GM18517 (cell line): ENCODE results near the gene TRAPPC4.
"Not testable (repeated sequence)": the region's sequence is repeated elsewhere in the genome, so short reads cannot be mapped to it uniquely, and the experiment has no call there.

Experiments
- ATAC-seq: cut with Tn5 transposase; IDR thresholded peaks from one replicate; pipeline ENCODE4 v1.9.1; 2021; ENCODE audit warnings: mild to moderate bottlenecking, moderate library complexity; ENCODE audit not compliant: unreplicated experiment

The TRAPPC4 gene

DNA sequence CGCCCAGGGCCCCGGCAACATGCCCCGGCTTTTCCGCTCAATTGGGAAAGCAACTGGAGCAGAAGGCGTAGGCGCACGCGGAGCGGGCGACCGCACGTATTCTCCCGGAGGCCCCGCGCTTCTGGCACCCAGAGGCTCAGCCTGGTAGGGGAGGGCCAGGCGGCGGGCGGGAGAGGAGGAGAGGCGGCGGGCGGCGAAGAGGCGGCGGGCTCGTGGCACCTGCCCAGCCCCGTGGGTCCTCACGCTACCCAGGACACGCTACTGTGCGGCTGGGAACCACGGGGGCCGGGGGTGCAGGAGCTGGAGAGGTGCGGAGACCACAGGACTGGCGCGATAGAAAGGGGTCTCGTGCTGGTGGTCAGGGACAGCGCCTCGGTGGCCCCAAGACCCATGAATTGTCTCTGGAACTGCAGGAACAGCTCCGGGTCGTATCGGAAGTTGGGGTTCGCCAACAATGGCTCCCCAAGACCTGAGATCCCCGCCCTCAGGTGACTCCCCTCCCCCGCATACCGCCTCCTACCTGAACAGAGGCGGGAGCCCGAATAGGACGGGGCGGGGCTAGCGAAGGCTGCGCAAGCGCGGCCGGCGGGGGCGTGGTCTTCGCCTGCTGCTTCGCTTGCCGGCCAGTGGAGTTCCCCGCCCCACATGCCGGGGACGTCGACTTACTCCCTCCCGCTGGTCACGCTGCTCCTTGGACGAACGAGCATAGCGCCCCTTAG lies 11.9 kb downstream of the TRAPPC4 start, which contains the start of gene SLC37A4:
Gene SLC37A4, minus strand, starts transcription at position 549 of the 719 bp plus-strand sequence.
- ATAC-seq, result peak; percentile 84

DNA sequence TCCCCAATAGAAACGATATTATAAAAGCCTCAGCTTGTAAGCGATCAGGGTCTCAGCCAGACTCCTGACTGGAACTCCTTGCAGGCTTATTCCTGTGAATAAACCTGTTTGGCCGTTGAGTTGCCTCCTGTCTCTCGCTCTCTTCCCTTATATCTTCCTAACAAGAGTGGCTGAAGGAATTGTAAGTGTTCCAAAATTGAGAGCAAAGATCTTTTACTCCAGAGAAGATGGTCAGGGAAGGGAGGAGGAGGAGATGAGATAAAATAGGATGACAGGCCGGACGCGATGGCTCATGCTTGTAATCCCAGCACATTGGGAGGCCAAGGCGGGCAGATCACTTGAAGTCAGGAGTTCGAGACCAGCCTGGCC lies 13.3 kb downstream of the TRAPPC4 start:
- no peak for ATAC-seq

DNA sequence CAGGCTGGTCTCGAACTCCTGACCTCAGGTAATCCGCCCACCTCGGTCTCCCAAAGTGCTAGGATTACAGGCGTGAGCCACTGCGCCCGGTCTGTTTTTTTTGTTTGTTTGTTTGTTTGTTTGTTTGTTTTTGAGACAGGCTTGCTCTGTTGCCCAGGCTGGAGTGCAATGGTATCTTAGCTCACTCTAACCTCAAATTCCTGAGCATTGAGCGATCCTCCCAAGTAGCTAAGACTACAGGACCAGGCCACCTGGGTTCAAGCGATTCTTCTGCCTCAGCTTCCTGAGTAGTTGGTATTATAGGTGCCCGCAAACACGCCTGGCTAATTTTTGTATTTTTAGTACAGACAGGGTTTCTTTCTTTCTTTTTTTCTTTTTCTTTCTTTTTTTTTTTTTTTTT lies 14.9 kb downstream of the TRAPPC4 start:
- not testable (repeated sequence) for ATAC-seq

DNA sequence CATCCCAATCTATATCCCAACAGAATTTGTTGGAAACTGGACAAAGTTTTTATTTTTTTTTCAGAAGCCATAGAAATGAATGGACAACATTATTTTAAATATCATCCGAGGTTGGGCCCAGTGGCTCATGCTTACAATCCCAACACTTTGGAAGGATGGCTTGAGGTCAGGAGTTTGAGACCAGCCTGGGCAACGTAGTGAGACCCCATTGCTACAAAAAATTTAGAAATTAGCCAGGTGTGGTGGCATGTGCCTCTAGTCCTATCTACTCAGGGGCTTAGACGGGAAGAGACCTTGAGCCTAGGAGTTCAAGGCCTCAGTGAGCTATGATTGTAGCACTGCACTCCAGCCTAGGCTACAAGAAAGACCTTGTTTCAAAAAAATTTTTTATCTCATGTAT lies 16.2 kb downstream of the TRAPPC4 start:
- ATAC-seq, result no peak

DNA sequence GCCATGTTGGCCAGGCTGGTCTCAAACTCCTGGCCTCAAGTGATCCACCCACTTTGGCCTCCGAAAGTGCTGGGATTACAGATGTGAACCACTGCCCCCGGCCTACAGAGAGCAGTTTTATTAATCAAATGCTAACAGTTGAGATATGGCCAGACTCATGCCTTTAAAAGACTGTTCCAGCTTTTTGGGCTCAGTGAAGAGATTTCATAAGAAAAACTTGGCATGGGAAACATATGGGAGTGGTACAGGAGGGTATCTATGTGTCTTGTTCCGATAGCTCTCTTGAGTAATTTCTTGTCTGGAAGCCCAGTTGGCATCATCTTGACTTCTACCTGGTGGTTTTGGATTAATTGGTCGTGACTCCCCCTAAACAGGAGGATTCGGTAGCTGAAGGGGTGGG lies 20.3 kb downstream of the TRAPPC4 start:
- ATAC-seq, result no peak

DNA sequence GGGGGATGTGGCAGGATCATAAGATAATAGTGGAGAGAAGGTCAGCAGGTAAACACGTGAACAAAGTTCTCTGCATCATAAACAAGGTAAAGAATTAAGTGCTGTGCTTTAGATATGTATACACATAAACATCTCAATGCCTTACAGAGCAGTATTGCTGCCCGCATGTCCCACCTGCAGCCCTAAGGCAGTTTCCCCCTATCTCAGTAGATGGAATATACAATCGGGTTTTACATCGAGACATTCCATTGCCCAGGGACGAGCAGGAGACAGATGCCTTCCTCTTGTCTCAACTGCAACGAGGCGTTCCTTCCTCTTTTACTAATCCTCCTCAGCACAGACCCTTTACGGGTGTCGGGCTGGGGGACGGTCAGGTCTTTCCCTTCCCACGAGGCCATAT lies 20.9 kb downstream of the TRAPPC4 start:
- not testable (repeated sequence) for ATAC-seq

DNA sequence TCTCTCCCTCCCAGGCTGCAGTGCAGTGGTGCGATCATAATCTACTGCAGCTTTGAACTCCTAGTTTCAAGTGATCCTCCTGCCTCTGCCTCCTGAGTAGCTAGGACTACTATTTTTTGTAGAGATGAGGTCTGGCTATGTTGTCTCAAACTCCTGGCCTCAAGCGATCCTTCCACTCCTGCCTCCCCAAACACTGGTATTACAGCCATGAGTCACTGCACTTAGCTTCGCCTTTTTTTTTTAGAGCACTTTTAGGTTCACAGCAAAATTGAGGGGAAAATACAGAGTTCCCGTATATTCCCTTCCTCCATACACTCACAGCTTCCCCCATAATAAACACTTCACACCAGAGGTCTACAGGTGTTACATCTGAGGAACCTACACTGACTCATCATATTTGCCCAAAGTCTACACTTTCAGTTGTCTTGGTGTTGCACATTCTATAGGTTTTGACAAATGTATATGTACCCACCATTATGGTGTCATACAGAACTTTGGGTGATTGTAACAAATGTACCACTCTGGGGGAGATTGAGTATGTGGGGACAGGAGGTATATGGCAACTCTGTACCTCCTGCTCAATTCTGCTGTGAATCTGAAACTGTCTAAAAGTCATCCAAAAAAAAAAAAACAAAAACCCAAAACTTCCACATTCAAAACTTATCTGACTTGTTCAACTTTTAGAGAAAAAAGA lies 23.4 kb downstream of the TRAPPC4 start:
- ATAC-seq, result no peak

DNA sequence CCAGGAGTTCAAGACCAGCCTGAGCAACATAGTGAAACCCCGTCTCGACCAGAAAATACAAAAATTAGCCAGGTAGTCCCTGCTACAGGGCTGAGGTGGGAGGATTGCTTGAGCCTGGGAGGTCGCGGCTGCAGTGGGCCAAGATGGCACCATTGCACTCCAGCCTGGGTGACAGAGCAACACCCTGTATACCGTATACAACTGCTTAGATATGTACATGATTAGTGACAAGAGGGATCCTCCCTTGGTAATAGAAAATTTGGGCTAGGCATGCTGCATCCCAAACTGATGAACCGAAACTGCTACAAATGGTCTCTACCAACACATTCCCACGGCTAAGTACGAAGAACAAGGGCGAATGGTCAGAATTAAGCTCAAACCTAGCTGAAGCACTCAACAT lies 24.4 kb downstream of the TRAPPC4 start:
- no peak for ATAC-seq

DNA sequence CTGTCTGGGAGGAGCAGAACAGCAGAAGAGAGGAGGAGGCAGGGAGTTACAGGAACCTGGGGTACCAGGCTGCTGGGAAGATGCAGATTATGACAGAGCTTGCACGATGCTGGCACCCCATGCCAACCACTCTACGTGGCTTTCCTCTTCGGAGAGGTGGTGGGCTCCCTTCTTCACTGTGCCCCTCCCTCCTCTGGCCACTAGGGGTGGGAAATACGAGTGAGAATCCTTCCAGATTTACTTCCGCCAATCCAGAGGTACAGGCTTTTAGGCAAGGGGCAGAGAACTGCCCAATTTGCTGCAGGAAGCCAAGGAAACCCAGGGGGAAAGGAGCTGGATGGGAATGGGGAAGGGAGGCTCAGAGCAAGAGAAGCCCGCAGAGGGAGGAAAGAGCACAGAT lies 26.1 kb downstream of the TRAPPC4 start:
- ATAC-seq, result no peak

DNA sequence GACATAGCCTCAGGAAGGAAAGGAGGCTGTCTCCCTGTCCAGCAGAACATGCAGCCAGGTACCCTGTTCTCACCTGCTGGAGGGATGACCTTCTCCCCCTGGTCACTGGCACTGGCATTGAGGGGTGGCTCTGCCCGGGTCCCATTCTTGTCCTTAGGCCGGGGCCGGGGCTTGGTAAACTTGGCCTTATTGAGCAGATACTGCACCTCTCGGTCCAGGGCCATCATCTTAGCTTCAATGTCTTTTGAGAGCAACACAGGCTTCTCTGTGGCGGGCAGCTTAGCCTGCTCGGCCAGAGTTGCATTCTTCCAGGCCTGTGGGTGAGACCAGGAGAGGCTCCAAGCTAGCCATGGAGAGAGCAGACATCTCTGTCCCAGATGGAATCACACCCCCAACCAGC lies 27.9 kb downstream of the TRAPPC4 start:
- no peak for ATAC-seq

DNA sequence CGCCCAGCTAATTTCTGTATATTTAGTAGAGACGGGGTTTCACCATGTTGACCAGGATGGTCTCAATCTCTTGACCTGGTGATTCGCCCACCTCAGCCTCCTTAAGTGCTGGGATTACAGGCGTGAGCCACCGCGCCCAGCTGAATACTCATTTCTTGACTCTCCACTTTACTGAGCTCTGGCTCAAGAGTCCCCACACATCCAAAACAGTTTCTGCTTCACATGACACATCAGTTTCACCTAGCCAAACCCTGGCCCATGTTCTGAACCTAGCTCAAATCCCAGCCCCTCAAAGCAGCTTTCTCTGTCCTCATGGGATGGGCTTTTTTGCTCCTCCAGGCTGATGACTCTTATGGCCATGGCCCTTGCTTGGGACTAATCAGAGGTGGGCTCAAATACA lies 28.6 kb downstream of the TRAPPC4 start:
- no peak for ATAC-seq

DNA sequence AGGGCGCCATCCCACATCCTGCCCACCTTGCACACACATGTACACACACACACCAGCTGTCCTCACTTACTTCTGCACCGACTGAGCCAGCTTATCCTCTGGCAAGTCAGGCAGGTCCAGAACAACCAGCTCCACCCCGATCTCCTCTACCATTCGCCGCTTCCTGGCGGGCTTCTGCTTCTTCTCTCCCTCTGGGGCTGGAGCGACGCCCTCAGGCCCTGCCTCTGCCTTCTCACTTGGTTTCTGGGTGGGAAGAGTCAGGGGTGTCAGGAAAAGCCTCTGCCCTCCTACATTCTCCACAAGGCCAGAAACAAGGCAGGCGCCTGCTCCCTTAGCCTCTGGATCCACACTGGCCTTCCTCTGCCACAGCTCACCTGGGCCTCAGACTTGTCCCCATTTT lies 30.1 kb downstream of the TRAPPC4 start:
- no peak for ATAC-seq

DNA sequence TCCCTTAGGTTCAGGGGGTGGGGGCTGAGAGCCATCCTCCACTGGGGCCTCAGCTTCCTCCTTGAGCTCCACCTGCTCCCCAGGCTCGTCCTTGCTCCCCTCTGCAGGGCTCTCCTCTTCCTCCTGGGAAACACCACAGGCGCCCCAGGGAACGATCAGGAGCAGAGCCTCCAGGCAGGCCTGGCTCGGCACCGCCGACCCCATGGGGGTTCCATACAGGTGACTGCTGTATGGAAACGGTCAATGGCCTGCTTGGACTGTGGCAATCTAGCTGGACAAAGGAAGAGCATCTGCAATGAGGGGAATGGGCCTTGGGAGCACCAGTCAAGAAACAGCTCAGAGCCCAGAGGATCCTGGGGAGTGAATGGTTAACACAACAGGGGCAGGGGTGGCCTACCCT lies 30.5 kb downstream of the TRAPPC4 start:
- ATAC-seq, result no peak

DNA sequence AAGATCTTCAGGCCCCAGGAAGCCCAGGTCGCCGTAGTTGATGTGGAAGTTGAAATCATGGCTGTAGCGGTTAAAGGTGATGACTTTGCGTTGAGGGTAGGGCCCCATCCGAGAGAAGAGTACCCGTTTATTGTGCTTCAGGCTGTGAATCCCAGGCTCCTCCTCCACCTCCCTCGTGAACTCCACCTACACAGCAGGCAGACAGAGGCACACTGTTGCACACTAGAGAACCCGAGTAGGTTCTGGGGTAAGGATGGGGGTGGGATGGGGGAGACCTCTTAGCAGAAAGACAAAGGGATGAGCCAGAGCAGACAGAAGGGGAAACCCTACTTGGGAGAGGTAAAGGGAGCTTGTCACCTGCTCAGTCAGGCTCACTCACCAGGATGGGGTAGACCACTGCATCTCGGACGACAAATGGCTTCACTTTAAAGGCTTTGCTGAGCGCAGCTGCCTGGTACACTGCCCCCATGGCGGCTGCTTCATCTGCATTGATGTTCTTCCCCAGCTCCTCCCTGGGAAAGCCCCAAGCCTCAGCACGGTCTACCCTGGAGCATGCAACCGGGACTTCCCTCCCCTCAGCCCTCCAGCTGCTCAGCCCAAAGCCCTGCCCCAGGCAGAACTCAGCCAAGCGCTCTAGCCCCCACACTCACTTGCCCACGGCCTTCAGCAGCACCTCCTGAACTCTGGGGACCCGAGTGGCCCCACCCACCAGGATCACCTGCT lies 33.0 kb downstream of the TRAPPC4 start:
- no peak for ATAC-seq

DNA sequence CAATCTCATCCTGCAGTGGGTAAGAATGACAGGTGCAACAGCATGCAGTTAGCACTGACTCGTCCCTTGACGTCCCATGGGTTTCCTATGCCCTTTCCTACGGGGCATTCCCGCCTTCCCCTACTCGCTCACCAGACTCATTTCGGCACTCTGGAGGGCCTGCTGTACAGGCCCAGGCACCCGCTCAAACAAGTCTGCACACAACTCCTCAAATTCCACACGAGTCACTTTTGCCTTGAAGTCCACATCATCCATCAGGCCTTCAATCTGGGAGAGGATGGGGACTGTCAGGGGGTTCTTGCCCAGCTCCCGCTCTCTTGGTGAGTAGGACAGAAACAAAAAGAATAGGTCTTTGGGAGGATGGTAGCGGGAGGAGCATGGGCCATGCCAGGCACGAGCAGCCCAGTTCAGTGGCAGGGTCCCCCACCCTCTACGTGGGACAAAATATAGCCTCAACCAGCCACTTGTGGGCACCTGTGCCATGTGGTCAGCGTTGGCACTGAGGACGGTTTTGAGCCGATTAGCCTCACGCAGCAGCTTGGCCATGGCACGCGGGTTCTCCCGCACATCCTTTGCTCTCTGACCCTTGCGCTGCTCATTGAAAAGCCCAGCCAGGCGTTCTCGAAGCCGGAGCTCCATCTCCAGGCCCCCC lies 33.7 kb downstream of the TRAPPC4 start:
- ATAC-seq, result no peak

DNA sequence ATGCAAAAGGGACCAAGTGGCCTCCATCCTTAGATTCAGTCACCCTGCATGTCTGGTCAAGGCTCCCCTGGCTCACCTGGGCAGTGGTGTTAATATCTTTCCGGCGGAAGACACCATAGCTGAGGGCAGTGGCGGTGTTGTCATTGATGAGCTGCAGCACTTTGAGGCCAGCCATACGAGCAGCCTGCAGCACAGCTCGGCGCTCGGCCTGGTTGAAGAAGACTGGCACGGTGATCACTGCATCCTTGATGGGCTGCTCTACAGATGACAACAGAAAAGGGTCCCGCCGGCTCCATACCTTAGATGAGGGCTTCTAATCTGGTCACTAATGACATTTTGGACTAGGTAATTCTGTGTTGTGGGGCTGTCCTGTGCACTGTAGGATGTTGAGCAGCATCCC lies 35.9 kb downstream of the TRAPPC4 start:
- no peak for ATAC-seq

DNA sequence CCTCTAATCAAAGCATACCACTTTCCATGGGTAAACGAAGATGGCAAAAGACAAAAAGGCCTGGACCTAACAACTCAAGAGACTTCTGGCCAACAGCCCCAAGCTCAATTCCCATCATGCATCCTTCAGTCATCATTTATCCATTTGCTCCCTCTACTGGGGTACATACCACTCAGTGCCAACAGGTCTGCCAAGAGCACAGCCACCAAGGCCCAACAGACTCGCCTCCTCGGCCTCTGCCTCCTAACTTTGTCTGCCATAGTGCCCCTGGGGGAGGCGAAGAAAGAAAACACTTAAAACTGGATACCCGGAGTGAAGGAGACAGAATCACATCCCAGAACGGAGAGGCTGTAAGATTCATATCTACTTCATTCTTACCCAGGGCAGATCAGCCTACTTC lies 37.3 kb downstream of the TRAPPC4 start:
- no peak for ATAC-seq

DNA sequence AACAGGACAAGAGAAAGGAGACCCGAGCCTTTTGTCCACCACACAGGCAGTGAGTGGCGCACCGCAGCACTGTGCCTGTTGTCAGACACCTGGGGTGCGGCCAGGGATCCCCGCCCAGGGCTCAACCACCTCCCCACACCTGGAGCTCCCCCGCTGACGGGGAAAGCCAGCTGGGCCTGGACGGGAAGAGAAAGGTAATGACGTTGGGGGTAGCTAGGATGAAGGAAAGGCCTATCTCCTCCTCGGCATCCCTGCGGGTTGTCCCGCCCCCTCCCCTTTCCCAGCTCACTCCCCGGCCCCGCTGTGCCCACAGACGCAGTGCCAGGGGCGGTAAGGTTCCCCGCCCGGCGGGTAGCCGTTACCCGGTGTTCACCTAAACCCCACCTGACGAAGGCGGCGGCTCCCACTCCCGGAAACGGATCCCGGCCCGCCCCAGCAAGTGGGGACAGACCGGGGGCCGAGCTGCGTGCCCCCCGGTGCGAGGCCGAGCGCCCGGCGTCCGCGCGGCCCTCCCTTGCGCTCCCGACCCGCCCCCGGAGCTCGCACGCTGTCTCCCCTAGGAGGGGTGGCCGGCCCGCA lies 37.9 kb downstream of the TRAPPC4 start:
- ATAC-seq, result no peak

DNA sequence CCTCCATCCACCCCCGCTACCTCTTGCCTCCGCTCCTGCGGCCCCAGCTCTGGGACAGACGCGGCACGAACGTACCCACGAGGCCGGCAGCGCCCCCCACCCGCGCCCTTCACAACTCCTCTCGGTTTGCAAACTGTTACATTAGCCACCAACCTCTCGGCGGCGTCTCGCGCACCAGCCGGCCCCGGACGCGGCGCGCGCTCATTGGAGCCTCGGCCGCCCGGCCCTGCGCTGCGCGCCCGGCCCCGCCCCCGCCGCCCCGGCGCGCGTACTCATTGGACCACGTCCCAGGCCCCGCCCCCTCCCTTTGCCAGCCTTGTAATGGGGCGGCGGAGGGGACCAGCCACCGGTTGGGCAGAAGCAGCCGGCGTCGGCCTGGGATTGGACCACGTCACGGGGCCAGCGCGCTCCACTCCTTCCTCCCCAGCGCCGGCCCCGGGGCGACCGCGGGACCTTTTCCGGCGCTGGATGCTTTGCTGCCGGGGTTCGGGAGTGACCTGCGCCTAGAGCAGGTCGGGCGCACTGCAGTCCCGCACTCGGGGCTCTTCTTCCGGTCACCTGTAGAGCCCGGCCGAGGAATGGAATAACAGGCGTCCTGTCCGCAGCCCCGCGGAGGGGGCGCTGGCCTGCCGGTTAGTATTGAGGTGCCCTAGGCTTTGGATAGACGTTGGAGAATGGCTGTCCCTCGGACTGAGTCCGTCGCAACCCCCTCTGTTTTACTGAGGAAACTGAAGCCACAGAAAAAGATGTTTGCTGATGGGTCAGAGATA lies 38.6 kb downstream of the TRAPPC4 start, which contains the start of gene HYOU1:
Gene HYOU1, minus strand, starts transcription at position 206 of the 770 bp plus-strand sequence. CDS start 1,045 bp downstream, outside the sequence.
- ATAC-seq, result peak; percentile 84

DNA sequence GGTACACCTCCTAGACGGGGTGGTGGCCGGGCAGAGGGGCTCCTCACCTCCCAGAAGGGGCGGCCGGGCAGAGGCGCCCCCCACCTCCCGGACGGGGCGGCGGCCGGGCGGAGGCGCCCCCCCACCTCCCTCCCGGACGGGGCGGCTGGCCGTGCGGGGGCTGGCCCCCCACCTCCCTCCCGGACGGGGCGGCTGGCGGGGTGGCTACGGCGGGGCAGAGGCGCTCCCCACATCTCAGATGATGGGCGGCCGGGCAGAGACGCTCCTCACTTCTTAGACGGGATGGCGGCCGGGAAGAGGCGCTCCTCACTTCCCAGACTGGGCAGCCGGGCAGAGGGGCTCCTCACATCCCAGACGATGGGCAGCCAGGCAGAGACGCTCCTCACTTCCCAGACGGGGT lies 40.6 kb downstream of the TRAPPC4 start:
- not testable (repeated sequence) for ATAC-seq
